Measurements from ENCODE around the gene ANGPTL2. TPM values are rescaled to one million over a fixed set of nuclear protein-coding genes. Genes with fewer than 3 reads are reported as not detected.
A peak's percentile ranks its signal among the peaks of the same experiment; 100 is the strongest.

Gene ANGPTL2
- total RNA-seq, 1 donor from 2014 or later = 20.6 TPM

GRCh38 chr9:127162864-127163365 is 40.5 kb upstream of the ANGPTL2 start:
- Mint-ChIP-seq H3K4me1 (ENCODE audit: unreplicated experiment) (peaks cover 9% of the 10 kb centered on the region), H3K27me3 (no peaks in the 10 kb centered on the region), H3K36me3 (no peaks in the 10 kb centered on the region), H3K4me3 (no peak overlapping the region), H3K9me3 (no peaks in the 10 kb centered on the region), H3K27ac (no peak overlapping the region)
- DNase-seq (ENCODE audit: extremely low spot score, unreplicated experiment) = peak; percentile 34
- no peak for TF ChIP-seq CTCF (conservative IDR thresholded peaks at IDR 0.05)

- Mint-ChIP-seq H3K27me3 (no peaks in the 10 kb centered on the region), H3K4me1 (ENCODE audit: unreplicated experiment) (peaks cover 9% of the 10 kb centered on the region), H3K36me3 (no peaks in the 10 kb centered on the region), H3K27ac (peak overlapping the region; percentile 20), H3K4me3 (no peak overlapping the region), H3K9me3 (no peaks in the 10 kb centered on the region)
- no peak for TF ChIP-seq CTCF (conservative IDR thresholded peaks at IDR 0.05)
- DNase-seq (ENCODE audit: extremely low spot score, unreplicated experiment) = no peak
These were observed 39.8 kb upstream of the ANGPTL2 start for GRCh38 chr9:127162046-127162863.

- Mint-ChIP-seq H3K27ac (no peak overlapping the region), H3K9me3 (no peaks in the 10 kb centered on the region), H3K4me3 (no peak overlapping the region), H3K4me1 (ENCODE audit: unreplicated experiment) (peaks cover 9% of the 10 kb centered on the region), H3K36me3 (no peaks in the 10 kb centered on the region), H3K27me3 (no peaks in the 10 kb centered on the region)
- TF ChIP-seq CTCF (conservative IDR thresholded peaks at IDR 0.05) = no peak
- peak; percentile 49 for DNase-seq (ENCODE audit: extremely low spot score, unreplicated experiment)
These were observed 38.7 kb upstream of the ANGPTL2 start for GRCh38 chr9:127161081-127161624.

GRCh38 chr9:127159949-127160610 is 37.6 kb upstream of the ANGPTL2 start:
- no peaks in the 10 kb centered on the region for H3K27me3 Mint-ChIP-seq
- H3K9me3 Mint-ChIP-seq = no peaks in the 10 kb centered on the region
- TF ChIP-seq CTCF (conservative IDR thresholded peaks at IDR 0.05) = no peak
- H3K4me1 Mint-ChIP-seq (ENCODE audit: unreplicated experiment) = peaks cover 14% of the 10 kb centered on the region
- peak; percentile 52 for DNase-seq (ENCODE audit: extremely low spot score, unreplicated experiment)
- H3K36me3 Mint-ChIP-seq = no peaks in the 10 kb centered on the region
- H3K4me3 Mint-ChIP-seq = no peak overlapping the region
- H3K27ac Mint-ChIP-seq = peak overlapping the region; percentile 4

GRCh38 chr9:127159325-127159801 is 36.9 kb upstream of the ANGPTL2 start:
- Mint-ChIP-seq H3K9me3 (no peaks in the 10 kb centered on the region), H3K4me1 (ENCODE audit: unreplicated experiment) (peaks cover 22% of the 10 kb centered on the region), H3K36me3 (no peaks in the 10 kb centered on the region), H3K27me3 (no peaks in the 10 kb centered on the region), H3K27ac (peak overlapping the region; percentile 4), H3K4me3 (no peak overlapping the region)
- peak; percentile 53 for DNase-seq (ENCODE audit: extremely low spot score, unreplicated experiment)
- peak; percentile 45 for TF ChIP-seq CTCF (conservative IDR thresholded peaks at IDR 0.05)
